HepG2 (cell line): ENCODE data around the gene CRIP1. TPM values are rescaled to one million over a fixed set of nuclear protein-coding genes. Genes with fewer than 3 reads are reported as not detected.

Experiments used
- ARNT ChIP-seq: fragments of 450-650 bp; IDR thresholded peaks from 2 replicates; pipeline ENCODE4 v1.6.1; 2017
- GPN1 ChIP-seq: sonication (generic); formaldehyde crosslinking; IDR thresholded peaks from 2 replicates; pipeline ENCODE4 v1.5.1; 2020; ENCODE audit warnings: missing genetic modification reagents, borderline replicate concordance
- HCFC1 ChIP-seq: fragments of 150-350 bp; IDR thresholded peaks from 2 replicates; pipeline ENCODE4 v1.6.1; 2014; ENCODE audit warnings: low read depth, low read length
- HNF1A ChIP-seq, 2 experiments: sonication (generic) in 1 of 2; formaldehyde crosslinking in 1 of 2; IDR thresholded peaks; 2 replicates each; pipeline versions ENCODE4 v1.4.0 to v1.6.1; 2016 to 2020; ENCODE audit warnings: borderline replicate concordance in 1 of 2, low read depth in 1 of 2, mild to moderate bottlenecking in 1 of 2, missing genetic modification reagents in 1 of 2
- KDM2A ChIP-seq: sonication (generic); formaldehyde crosslinking; IDR thresholded peaks from 2 replicates; pipeline ENCODE4 v1.4.0; 2020; ENCODE audit warnings: low read depth, missing genetic modification reagents, borderline replicate concordance
- NR3C1 ChIP-seq: sonication (generic); formaldehyde crosslinking; IDR thresholded peaks from 2 replicates; pipeline ENCODE4 v1.4.0; 2020; ENCODE audit warnings: missing genetic modification reagents
- PAF1 ChIP-seq: IDR thresholded peaks from 2 replicates; pipeline ENCODE4 v1.6.1; 2016; ENCODE audit warnings: missing genetic modification reagents, missing compliant biosample characterization
- PAXIP1 ChIP-seq: sonication (generic); formaldehyde crosslinking; conservative IDR thresholded peaks from 2 replicates; pipeline ENCODE4 v1.4.0; 2020; ENCODE audit warnings: mild to moderate bottlenecking, missing genetic modification reagents, moderate library complexity
- SOX6 ChIP-seq, 2 experiments: fragments of 450-650 bp in 1 of 2; sonication (generic) in 1 of 2; formaldehyde crosslinking in 1 of 2; IDR thresholded peaks; 2 replicates each; pipeline versions ENCODE4 v1.4.0 to v1.6.1; 2017 to 2020; ENCODE audit warnings: antibody characterized with exemption in 1 of 2, mild to moderate bottlenecking in 1 of 2, missing genetic modification reagents in 1 of 2
- TCF7 ChIP-seq: sonication (generic); IDR thresholded peaks from 2 replicates; pipeline ENCODE4 v1.6.1; 2016; ENCODE audit warnings: antibody characterized with exemption, low read depth
- XRCC5 ChIP-seq: fragments of 200-400 bp; formaldehyde crosslinking; optimal IDR thresholded peaks from 2 replicates; pipeline ENCODE3; 2017; ENCODE audit warnings: mild to moderate bottlenecking, low read length
- ZFP36L1 ChIP-seq: sonication (generic); formaldehyde crosslinking; IDR thresholded peaks from 2 replicates; pipeline ENCODE4 v1.8.0; 2022; ENCODE audit warnings: mild to moderate bottlenecking, missing genetic modification reagents, moderate library complexity
- ZNF230 ChIP-seq: sonication (generic); formaldehyde crosslinking; IDR thresholded peaks from 2 replicates; pipeline ENCODE4 v1.4.0; 2020; ENCODE audit warnings: mild to moderate bottlenecking, missing genetic modification reagents
- ZNF329 ChIP-seq: sonication (generic); formaldehyde crosslinking; IDR thresholded peaks from 2 replicates; pipeline ENCODE4 v1.9.0; 2021; ENCODE audit warnings: low read depth, mild to moderate bottlenecking, missing genetic modification reagents
- ZNF501 ChIP-seq: sonication (generic); formaldehyde crosslinking; IDR thresholded peaks from 2 replicates; pipeline ENCODE4 v1.5.1; 2020; ENCODE audit warnings: mild to moderate bottlenecking, moderate library complexity, missing genetic modification reagents
- ZNF704 ChIP-seq: sonication (generic); formaldehyde crosslinking; IDR thresholded peaks from 2 replicates; pipeline ENCODE4 v1.8.1; 2023; ENCODE audit warnings: mild to moderate bottlenecking, inconsistent platforms, moderate library complexity, missing genetic modification reagents, borderline replicate concordance
- ZNF850 ChIP-seq: sonication (generic); formaldehyde crosslinking; conservative IDR thresholded peaks from 2 replicates; pipeline ENCODE4 v1.9.0; 2021; ENCODE audit warnings: mild to moderate bottlenecking, missing genetic modification reagents
- ZNF879 ChIP-seq: sonication (generic); formaldehyde crosslinking; IDR thresholded peaks from 2 replicates; pipeline ENCODE4 v1.8.1; 2023; ENCODE audit warnings: missing genetic modification reagents
- polyA plus RNA-seq, 8 experiments: library from polyadenylated mRNA; depleted of rRNA in 3 of 8; stranded (reverse) in 7 of 8; unstranded in 1 of 8; fragments of >200 nt; fragmentation: Illumina TruSeq in 4 of 8; extraction: Trizol in 4 of 8; gene quantifications; 2 replicates each; pipeline versions ENCODE4 v1.2.1 to v1.2.3, GENCODE V29; 2011 to 2016; ENCODE audit warnings: low read depth in 4 of 8, missing spikeins in 1 of 8, mixed read lengths in 1 of 8; ENCODE audit not compliant: insufficient read depth in 1 of 8
- total RNA-seq, 5 experiments: library from RNA; depleted of rRNA; stranded (reverse); fragments of >200 nt; fragmentation: Illumina TruSeq; extraction: Trizol; gene quantifications; 2 replicates each; pipeline ENCODE4 v1.2.3, GENCODE V29; 2016; ENCODE audit warnings: low read depth in 1 of 5

Gene CRIP1
- total and polyA plus RNA-seq, 2 of the 13 experiments (the other 11 are each of a cell fraction or from before 2014, with no cell fraction given), result 53.9 to 59.5 TPM

- TF ChIP-seq ZNF850 (CRISPR knock-in tag) (0 out of 2 replicates have a peak, but pooled peaks have one; percentile 58), PAXIP1 (peak; percentile 54), ZNF879 (CRISPR knock-in tag) (no peak), XRCC5 (peak; percentile 28), ZFP36L1 (peak; percentile 84; the same call in 1 of the 2 replicates), KDM2A (peak; percentile 98), ZNF501 (CRISPR knock-in tag) (peak; percentile 84), HCFC1 (peak; percentile 32; the same call in 1 of the 2 replicates), ZNF704 (CRISPR knock-in tag) (0 out of 2 replicates have a peak, but pooled peaks have one; percentile 6), PAF1 (no peak), HNF1A (IDR thresholded peaks at IDR 0.05; ENCODE audit: low read depth) (no peak), HNF1A (CRISPR knock-in tag; IDR thresholded peaks at IDR 0.05; ENCODE audit: borderline replicate concordance) (peak; percentile 34), ZNF329 (CRISPR knock-in tag) (peak; percentile 57; the same call in 1 of the 2 replicates), ARNT (no peak), GPN1 (CRISPR knock-in tag) (no peak), NR3C1 (CRISPR knock-in tag) (no peak), TCF7 (no peak), SOX6 (IDR thresholded peaks at IDR 0.05) (no peak), SOX6 (CRISPR knock-in tag; IDR thresholded peaks at IDR 0.05) (peak; percentile 67), ZNF230 (CRISPR knock-in tag) (no peak)
These were observed 4.1 kb downstream of the CRIP1 start, which contains the start of gene TEDC1 (continued) for GRCh38 chr14:105490572-105491365.
